OCI-LY1 (cell line): ENCODE data around the gene DDX56.

Source experiments
- CTCF ChIP-seq: fragments of 200-600 bp; sonication (generic), shearing (Covaris generic); IDR thresholded peaks from 2 replicates; pipeline ENCODE4 v1.5.1; 2017; ENCODE audit warnings: mild to moderate bottlenecking, antibody characterized with exemption, low read length, moderate library complexity, mixed read lengths
- EZH2 ChIP-seq: fragments of 200-600 bp; sonication (generic), shearing (Covaris generic); IDR thresholded peaks from 2 replicates; pipeline ENCODE4 v1.8.0; 2017; ENCODE audit warnings: borderline replicate concordance, mixed run types, mild to moderate bottlenecking, antibody characterized with exemption, low read length, moderate library complexity, mixed read lengths

GRCh38 chr7:44621034-44621749 lies 47.5 kb upstream of the DDX56 start:
- TF ChIP-seq CTCF: no peak
- no peak for TF ChIP-seq EZH2
